K562 (cell line): ENCODE measurements around the gene RPL3. TPM values are rescaled to one million over a fixed set of nuclear protein-coding genes. Genes with fewer than 3 reads are reported as not detected.

Source experiments
- ATAC-seq: fragments of 200-7000 bp; cut with Tn5 transposase; 3 replicates; pipeline ENCODE4 v1.9.1; 2020; ENCODE audit warnings: moderate library complexity
- BruUV-seq: library from RNA; stranded (reverse); fragments of 400-500 nt; replicated peaks from 2 replicates; lab custom pipeline; 2021; lab: Mats Ljungman, UMichigan
- CTCF ChIA-PET: fragments of 300-600 bp; formaldehyde crosslinking; extraction: SDS; loops from one replicate; lab custom pipeline; 2021; ENCODE audit warnings: low intra/inter-chr PET ratio; lab: Yijun Ruan, JAX
- POLR2A ChIA-PET: fragments of 300-600, 350-650 bp; sonication (Branson Sonifier 250); formaldehyde crosslinking; extraction: SDS; loops from one replicate; lab custom pipeline; 2021; ENCODE audit warnings: antibody characterized with exemption, inconsistent platforms; lab: Yijun Ruan, JAX
- DNase-seq, 4 experiments: peaks; one replicate each; pipeline versions ENCODE4 v3.0.0 to v3.0.0-alpha.2; 2011 to 2018; ENCODE audit warnings: low spot score in 3 of 4, mixed read lengths in 3 of 4; ENCODE audit errors: extremely low read depth in 1 of 4
- FAIRE-seq: peaks from 2 replicates; lab custom pipeline; 2011; peaks lifted over from hg19 to GRCh38; lab: Jason Lieb, UNC
- H2AFZ ChIP-seq: 2 replicates; pipeline ENCODE4 v1.6.0; 2011; ENCODE audit warnings: low read depth, low read length, control low read depth, inconsistent platforms
- H3K27ac ChIP-seq: fragments of 200-600 bp; 3 replicates; pipeline ENCODE4 v1.8.0; 2011; ENCODE audit warnings: low read depth, mild to moderate bottlenecking, control low read depth, inconsistent platforms, low read length, moderate library complexity, mixed read lengths; ENCODE audit errors: extremely low read depth
- H3K27me3 ChIP-seq, 2 experiments: fragments of 300-600 bp in 1 of 2; 2 replicates in 1 of 2; 3 replicates in 1 of 2; pipeline versions ENCODE4 v1.6.0 to v1.8.0; 2011; ENCODE audit warnings: inconsistent platforms in 2 of 2, low read length in 2 of 2, mild to moderate bottlenecking in 1 of 2, mixed read lengths in 1 of 2, moderate library complexity in 1 of 2; ENCODE audit not compliant: control insufficient read depth in 2 of 2, insufficient read depth in 2 of 2
- H3K36me3 ChIP-seq: fragments of 300-600 bp; 3 replicates; pipeline ENCODE4 v1.8.0; 2011; ENCODE audit warnings: mild to moderate bottlenecking, low read length, inconsistent platforms; ENCODE audit not compliant: control insufficient read depth, insufficient read depth
- H3K4me1 ChIP-seq, 2 experiments: fragments of 200-600 bp in 1 of 2; replicated peaks in 1 of 2; 2 replicates in 1 of 2; 3 replicates in 1 of 2; pipeline versions ENCODE4 v1.5.1 to v1.8.0; 2011; ENCODE audit warnings: inconsistent platforms in 2 of 2, low read length in 2 of 2, mild to moderate bottlenecking in 1 of 2, mixed read lengths in 1 of 2, moderate library complexity in 1 of 2; ENCODE audit not compliant: control insufficient read depth in 2 of 2, insufficient read depth in 2 of 2
- H3K4me2 ChIP-seq: 2 replicates; pipeline ENCODE4 v1.6.1; 2011; ENCODE audit warnings: low read length, control low read depth, inconsistent platforms, mixed read lengths; ENCODE audit not compliant: insufficient read depth
- H3K4me3 ChIP-seq: fragments of 200-600 bp; sonication (generic), shearing (Covaris generic); 2 replicates; pipeline ENCODE4 v1.5.1; 2016; ENCODE audit warnings: control low read depth, inconsistent platforms
- H3K79me2 ChIP-seq: fragments of 200-600 bp; 3 replicates; pipeline ENCODE4 v1.8.0; 2011; ENCODE audit warnings: low read length, inconsistent platforms; ENCODE audit not compliant: control insufficient read depth, insufficient read depth
- H3K9ac ChIP-seq, 2 experiments: 2 replicates each; pipeline versions ENCODE4 v1.6.0 to v1.6.1; 2011; ENCODE audit warnings: low read depth in 2 of 2, low read length in 2 of 2, control low read depth in 1 of 2, inconsistent platforms in 1 of 2, mild to moderate bottlenecking in 1 of 2, mixed read lengths in 1 of 2; ENCODE audit not compliant: insufficient read depth in 1 of 2
- H3K9me1 ChIP-seq: one replicate; pipeline ENCODE4 v1.6.0; 2011; ENCODE audit warnings: inconsistent platforms, mild to moderate bottlenecking, low read length, moderate library complexity; ENCODE audit not compliant: control insufficient read depth, insufficient read depth
- H3K9me3 ChIP-seq: replicated peaks from 2 replicates; pipeline ENCODE4 v1.5.1; 2011; ENCODE audit warnings: low read depth, low read length, inconsistent platforms; ENCODE audit not compliant: control insufficient read depth, insufficient read depth
- H4K20me1 ChIP-seq: replicated peaks from 2 replicates; pipeline ENCODE4 v1.6.1; 2011; ENCODE audit warnings: low read length, inconsistent platforms, mixed read lengths; ENCODE audit not compliant: control insufficient read depth, insufficient read depth
- ATF1 ChIP-seq, 2 experiments: fragments of 450-650 bp in 1 of 2; IDR thresholded peaks; 2 replicates each; pipeline ENCODE4 v1.6.1; 2016; ENCODE audit warnings: missing compliant biosample characterization in 1 of 2, missing genetic modification characterization in 1 of 2
- ATF3 ChIP-seq, 2 experiments: fragments of 450-650 bp in 1 of 2; sonication (generic) in 1 of 2; formaldehyde crosslinking in 1 of 2; IDR thresholded peaks in 1 of 2; conservative IDR thresholded peaks in 1 of 2; 2 replicates each; pipeline versions ENCODE4 v1.6.1 to v1.8.1; 2016 to 2023; ENCODE audit warnings: mild to moderate bottlenecking in 2 of 2, moderate library complexity in 2 of 2, inconsistent platforms in 1 of 2, missing genetic modification reagents in 1 of 2
- FOS ChIP-seq: IDR thresholded peaks from 3 replicates; pipeline ENCODE4 v1.6.1; 2011; ENCODE audit not compliant: insufficient read length; ENCODE audit errors: extremely low read depth
- FOSL1 ChIP-seq: fragments of 200-800 bp; sonication (Bioruptor generic); conservative IDR thresholded peaks from 2 replicates; pipeline ENCODE4 v1.6.1; 2016; ENCODE audit warnings: missing genetic modification characterization, missing compliant biosample characterization
- RBM25 ChIP-seq: fragments of 200-400 bp; formaldehyde crosslinking; IDR thresholded peaks from 2 replicates; pipeline ENCODE4 v1.6.1; 2018; ENCODE audit warnings: low read length, low read depth, moderate library complexity; ENCODE audit not compliant: severe bottlenecking
- ZNF121 ChIP-seq: sonication (generic); formaldehyde crosslinking; conservative IDR thresholded peaks from 2 replicates; pipeline ENCODE4 v1.8.0; 2022; ENCODE audit warnings: missing genetic modification reagents
- ZNF174 ChIP-seq: fragments of 250-450 bp; sonication (Bioruptor Pico); IDR thresholded peaks from 2 replicates; pipeline ENCODE4 v1.4.0; 2020; ENCODE audit warnings: mild to moderate bottlenecking
- WGBS: fragments of 100-300 bp; shearing (Covaris generic); methylation state at CpG from one replicate; pipeline ENCODE4 v1.1.6; 2016; ENCODE audit warnings: low coverage, mixed read lengths; ENCODE audit not compliant: insufficient coverage; ENCODE audit errors: missing lambda C conversion rate; 5-methylcytosine and 5-hydroxymethylcytosine counted together
- in situ Hi-C: fragments of 300-500 bp; cut with MboI; formaldehyde crosslinking; loops from 4 replicates; pipeline ENCODE4 v1.15.0; 2018; ENCODE audit warnings: inconsistent platforms, mixed read lengths
- intact Hi-C: fragments of 100-400 bp; cut with micrococcal nuclease; formaldehyde crosslinking; loops from 2 replicates; pipeline ENCODE4 v1.14.2; 2022
- polyA plus RNA-seq, 8 experiments: library from polyadenylated mRNA; depleted of rRNA in 4 of 8; stranded (reverse) in 5 of 8; unstranded in 3 of 8; fragments of >200 nt; fragmentation: Nextera tagmentation in 2 of 8; fragmentation: Illumina TruSeq in 1 of 8; extraction: Ambion mirVana in 2 of 8; extraction: Trizol in 1 of 8; gene quantifications; 2 replicates each; pipeline versions ENCODE4 v1.2.1 to v1.2.3, GENCODE V29; 2011 to 2014; ENCODE audit warnings: inconsistent platforms in 1 of 8, missing spikeins in 1 of 8
- total RNA-seq, 7 experiments: library from RNA; depleted of rRNA in 6 of 7; stranded (reverse); fragments of >200 nt in 6 of 7; fragmentation: Illumina TruSeq in 2 of 7; extraction: Trizol in 2 of 7; gene quantifications; 2 replicates each; pipeline versions ENCODE4 v1.2.1 to v1.2.3, GENCODE V29; 2011 to 2021; ENCODE audit warnings: low replicate concordance in 1 of 7

Gene RPL3
- total and polyA plus RNA-seq, 9 of the 15 experiments (the other 6 are each of a cell fraction or from before 2014, with no cell fraction given): 1,624 to 4,066 (median 2,565) TPM

- peaks cover 8% of the 10 kb centered on the region for H3K9me3 ChIP-seq
- no peaks in the 10 kb centered on the region for H3K9me1 ChIP-seq
- no peaks in the 10 kb centered on the region for H4K20me1 ChIP-seq
- WGBS: 79% methylated on average over 9 of the region's 14 CpGs
- H3K27me3 ChIP-seq: no peaks in the 10 kb centered on the region
- CTCF ChIA-PET: no interaction called here
- DNase-seq: no peak
- H3K4me3 ChIP-seq: no peak overlapping the region
- no peak for ATAC-seq
- H3K79me2 ChIP-seq: no peaks in the 10 kb centered on the region
- TF ChIP-seq FOS: no peak
- TF ChIP-seq, all 486 proteins: peak for 0
- Histone ChIP-seq H3K9ac (peak overlapping the region in 1 of 2 experiments; percentile 35; a peak in 2 of 4 replicates), H3K4me2 (no peak overlapping the region), H2AFZ (no peak overlapping the region), H3K4me1 (peaks cover 41 to 52% of the 10 kb centered on the region in 2 experiments), H3K27ac (no peak overlapping the region), H3K36me3 (no peaks in the 10 kb centered on the region)
- no TSS peak for BruUV-seq
- intact Hi-C loops (no loop called here), in situ Hi-C loops (no loop called here)
- no peak for FAIRE-seq
- POLR2A ChIA-PET: interaction anchor here (1.0 kb wide), 1 partner anchor 30 kb away, joined by 5 read pairs; the partner anchor contains the start of gene RPL3
These were observed 29.9 kb downstream of the RPL3 start for GRCh38 chr22:39289533-39289932.

- H3K9ac ChIP-seq: peak overlapping the region in 1 of 2 experiments; percentile 74; a peak in 2 of 4 replicates
- no peaks in the 10 kb centered on the region; the same call in 2 of the 3 replicates for H3K36me3 ChIP-seq
- ChIA-PET CTCF (no interaction called here), POLR2A (no interaction called here)
- H3K9me1 ChIP-seq: no peaks in the 10 kb centered on the region
- no peak for ATAC-seq
- no TSS peak for BruUV-seq
- H3K27ac ChIP-seq: no peak overlapping the region
- no peak overlapping the region for H3K4me2 ChIP-seq
- no peaks in the 10 kb centered on the region for H3K79me2 ChIP-seq
- H3K4me3 ChIP-seq: no peak overlapping the region
- H4K20me1 ChIP-seq: no peaks in the 10 kb centered on the region
- FAIRE-seq: peak; percentile 23
- peaks cover 13% of the 10 kb centered on the region for H3K9me3 ChIP-seq
- H3K27me3 ChIP-seq: no peaks in the 10 kb centered on the region
- TF ChIP-seq ZNF121 (CRISPR knock-in tag) (peak; percentile 83), ZNF174 (CRISPR knock-in tag) (no peak), FOSL1 (tag) (0 out of 2 replicates have a peak, but pooled peaks have one; percentile 8), ATF1 (CRISPR knock-in tag; IDR thresholded peaks at IDR 0.05) (no peak), ATF1 (tag; IDR thresholded peaks at IDR 0.05) (no peak), ATF3 (IDR thresholded peaks at IDR 0.05) (peak; percentile 67), ATF3 (CRISPR knock-in tag; conservative IDR thresholded peaks at IDR 0.05) (no peak), RBM25 (peak; percentile 15)
- intact Hi-C loops (no loop called here), in situ Hi-C loops (no loop called here)
- peaks cover 44 to 50% of the 10 kb centered on the region in 2 experiments for H3K4me1 ChIP-seq
- no peak overlapping the region for H2AFZ ChIP-seq
- WGBS: 82% methylated on average over 8 of the region's 13 CpGs
- DNase-seq: no peak
These were observed 31.1 kb downstream of the RPL3 start for GRCh38 chr22:39288135-39288898.
